ENCODE data around the gene C3orf18.

Gene C3orf18

DNA sequence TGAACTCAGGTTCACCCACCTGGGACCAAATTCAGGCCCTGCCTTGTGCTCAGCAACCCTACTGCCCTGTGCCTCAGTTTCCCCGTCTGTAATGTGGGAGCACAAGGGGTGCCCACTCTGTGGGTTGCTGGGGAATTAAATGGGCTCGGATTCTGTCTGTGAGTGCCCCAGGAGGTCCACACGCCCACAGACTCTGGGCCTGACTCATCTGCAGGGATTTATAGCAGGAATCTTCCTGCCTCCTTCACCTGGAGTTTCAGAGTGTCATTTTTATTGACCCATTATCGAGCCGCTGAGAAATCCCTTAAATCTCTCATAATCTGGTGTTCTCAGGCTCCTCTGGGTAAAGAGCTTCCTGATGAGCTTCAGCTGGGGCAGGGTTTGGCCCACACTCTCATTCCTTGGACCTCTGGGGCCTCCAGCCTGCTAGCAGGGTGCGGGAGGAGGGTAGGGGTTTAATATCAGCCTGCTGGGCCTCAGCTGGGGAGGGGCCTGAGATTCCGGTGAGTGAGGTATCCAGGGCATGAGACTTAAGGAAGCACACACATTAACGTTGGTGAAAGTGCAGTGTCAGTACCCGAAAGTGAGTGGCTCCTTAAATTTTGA, 16.4 kb downstream of the C3orf18 start:
- DNase-seq (ENCODE audit: low read depth) = no peak

DNA sequence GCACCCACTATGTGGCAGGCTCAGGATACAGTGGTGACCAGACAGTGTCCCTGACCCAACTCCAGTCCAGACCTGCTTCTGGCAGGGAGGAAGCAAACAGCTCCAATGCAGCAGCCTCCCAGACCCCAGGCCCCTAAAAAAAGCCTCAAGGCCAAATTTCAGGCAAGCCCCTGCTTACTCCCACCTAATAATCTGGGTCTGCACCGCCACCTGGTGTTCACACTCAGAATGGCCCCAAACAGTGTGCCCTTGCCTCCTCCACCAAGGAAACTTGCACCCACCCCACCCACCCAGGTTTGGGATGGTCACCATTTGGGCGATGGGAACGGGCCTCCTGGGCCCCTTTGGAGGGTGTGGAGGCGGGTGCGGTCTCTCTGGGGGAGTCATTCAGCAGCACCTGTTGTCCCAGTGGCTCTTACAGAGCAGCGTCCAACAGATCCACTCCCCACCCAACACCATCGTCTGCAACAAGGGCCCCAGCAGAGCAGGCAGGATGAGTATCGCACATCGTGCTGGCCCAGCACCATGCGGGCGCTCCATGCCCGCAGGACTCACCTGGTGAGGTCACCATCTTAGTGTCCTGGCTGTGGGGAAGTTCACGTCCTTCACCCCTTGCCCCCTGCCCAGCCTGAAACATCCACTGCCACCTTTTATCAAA, 17.3 kb downstream of the C3orf18 start:
- DNase-seq (ENCODE audit: low read depth) = no peak

DNA sequence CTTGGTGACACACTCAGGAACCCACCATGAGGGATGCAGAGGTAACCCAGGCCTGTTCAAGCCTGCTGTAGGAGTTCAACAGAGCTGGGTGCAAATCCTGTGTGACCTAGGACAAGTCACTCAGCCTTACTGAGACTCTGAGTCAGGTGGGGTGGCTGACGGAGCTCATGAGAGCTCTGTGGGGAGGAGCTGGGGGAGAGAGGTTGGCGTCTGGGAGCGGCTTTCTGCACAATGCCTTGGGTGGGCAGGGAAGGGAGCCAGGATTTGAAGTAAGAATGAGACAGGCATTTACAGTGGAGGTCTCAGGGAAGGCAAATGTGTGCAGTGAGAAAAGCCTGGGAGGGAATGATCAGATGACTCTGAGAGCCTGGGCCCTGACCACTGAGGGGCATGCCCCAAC, 18.3 kb downstream of the C3orf18 start:
- no peak for DNase-seq (ENCODE audit: low read depth)

DNA sequence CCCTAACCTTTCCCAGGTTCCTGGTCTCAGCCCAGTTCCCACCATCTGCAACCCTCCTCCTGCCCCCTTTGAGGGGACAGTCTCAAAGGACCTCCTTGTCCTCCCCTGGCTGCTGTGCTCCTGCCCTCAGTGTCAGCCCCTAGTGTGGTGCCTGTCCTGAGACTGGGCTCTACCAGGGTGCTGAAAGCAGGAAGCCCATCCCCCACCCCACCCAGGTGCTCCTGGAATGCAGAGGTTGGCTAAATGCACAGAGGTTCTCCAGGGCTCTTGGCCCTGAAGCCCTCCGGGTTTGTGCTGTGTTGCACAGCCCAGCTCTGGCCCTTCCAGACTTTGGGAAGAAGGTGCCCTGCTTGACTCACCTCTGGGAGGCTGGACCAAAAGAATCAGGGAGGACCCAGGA, 21.8 kb downstream of the C3orf18 start:
- no peak for DNase-seq (ENCODE audit: low read depth)

DNA sequence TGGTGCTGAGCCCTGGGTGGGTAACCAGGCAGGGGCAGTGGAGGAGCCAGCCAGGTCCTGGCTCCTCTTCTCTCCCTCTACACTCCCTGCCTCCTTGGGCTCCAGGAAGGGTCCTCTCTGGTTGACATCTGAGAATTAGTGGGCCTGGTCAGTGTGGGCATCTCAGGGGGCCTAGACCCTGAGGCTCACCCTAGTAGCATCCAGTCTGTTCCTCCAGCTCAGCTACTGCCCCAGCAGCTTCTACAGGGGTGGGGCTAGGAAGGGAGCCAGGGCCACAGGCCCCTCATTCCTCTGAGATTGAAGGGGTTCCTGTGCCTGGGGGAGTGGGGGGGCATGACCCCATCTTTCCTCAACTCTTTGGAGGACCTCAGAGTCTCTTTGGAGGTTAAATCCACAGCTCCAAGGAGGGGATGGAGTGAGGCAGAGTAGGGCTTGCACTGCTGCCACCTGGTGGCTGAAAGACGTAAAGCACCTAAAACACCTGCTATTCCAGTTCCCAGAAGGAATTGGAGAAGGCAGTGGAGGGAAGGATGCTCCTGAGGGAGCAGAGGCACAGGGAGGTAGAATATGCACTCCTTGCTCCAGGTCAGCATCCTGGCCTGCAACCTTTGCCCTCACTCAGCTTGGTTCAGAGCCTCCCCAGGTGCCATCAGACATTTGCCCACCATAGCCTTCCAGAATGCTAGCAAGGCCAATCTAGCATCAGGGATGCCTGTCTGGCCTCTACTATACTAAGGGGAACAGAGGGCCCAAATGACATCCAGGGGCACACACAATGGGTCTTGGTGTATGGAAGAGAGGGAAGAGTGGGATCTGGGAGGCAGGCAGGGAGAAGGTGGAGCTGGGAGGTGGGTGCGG, 25.1 kb downstream of the C3orf18 start:
- DNase-seq (ENCODE audit: low read depth) = no peak

DNA sequence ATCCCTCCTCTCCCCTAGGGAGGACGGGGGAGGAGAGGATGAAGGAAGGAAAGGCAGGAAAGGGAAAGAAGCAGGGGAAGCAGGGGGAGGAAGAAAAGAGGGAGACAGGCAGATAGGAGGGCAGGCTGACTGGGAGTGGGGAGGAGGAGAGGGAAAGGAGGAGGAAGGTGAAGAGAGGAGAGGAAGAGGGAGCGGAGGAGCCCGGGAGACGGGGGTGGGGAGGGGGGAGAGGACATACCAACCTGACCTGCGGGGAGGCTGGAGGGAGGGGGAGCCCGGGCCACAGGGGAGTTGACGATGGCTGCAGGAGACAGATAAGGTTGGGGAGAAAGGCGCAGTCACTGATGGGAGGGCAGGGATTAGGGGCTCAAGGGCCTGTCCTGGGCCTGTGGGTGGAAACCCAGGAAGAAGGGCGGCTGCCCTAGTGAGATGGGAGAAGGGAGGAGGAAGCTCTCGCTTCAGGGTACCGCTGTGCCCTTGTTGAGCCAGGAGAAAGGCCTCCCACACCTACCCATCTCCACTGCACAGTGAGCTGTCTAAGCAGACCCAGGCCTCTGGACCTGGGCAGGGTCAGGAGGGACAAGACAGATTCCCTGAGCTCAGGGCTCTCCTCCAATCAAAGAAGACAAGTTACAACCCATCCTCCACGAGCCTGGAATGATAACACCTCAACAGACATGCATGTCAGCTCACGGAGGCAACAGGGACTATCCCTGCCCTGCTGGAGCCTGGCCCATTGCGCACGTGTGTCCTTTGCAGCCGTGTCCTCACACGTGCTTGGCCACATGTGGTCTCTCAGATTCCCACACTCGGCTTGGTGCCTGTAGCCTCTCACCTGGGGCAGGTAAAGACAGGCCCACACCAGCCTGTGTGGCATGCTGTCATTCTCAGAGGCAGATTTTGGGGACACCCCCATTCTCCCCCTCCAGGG, 27.9 kb downstream of the C3orf18 start:
- DNase-seq (ENCODE audit: low read depth) = no peak

DNA sequence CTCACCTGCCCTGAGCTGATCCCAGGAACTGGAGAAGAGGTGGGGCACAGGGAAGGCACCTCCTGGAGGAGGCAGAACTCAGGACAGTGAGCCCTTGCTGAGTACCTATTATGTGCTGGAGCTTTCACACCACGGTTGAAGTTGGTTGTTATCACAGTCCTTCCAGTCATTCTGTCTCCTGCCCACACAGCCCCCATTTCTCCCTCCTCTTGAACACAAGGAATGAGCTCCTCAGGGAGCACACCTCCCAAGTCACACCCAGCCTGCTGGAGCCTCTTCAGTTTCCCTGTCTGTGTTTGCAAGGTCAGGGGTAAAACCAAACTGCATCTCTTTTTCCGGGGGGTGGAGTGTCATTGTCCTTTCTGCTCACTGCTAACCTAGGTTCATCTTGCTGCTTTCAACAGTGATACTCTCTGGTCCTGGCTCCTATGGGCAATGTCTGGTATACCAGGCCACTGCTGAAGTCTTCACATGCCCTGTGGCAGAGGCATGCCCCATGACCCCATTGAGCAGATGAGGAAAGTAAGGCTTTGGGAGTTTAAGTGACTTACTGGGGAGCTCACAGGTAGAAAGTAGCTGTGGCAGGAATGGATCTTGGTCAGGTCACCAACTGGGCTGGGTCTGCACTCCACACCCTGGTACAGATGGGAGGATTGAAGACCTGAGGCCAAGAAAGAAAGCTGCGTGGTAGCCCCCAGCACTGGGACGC, 30.0 kb downstream of the C3orf18 start:
- no peak for DNase-seq (ENCODE audit: low read depth)

DNA sequence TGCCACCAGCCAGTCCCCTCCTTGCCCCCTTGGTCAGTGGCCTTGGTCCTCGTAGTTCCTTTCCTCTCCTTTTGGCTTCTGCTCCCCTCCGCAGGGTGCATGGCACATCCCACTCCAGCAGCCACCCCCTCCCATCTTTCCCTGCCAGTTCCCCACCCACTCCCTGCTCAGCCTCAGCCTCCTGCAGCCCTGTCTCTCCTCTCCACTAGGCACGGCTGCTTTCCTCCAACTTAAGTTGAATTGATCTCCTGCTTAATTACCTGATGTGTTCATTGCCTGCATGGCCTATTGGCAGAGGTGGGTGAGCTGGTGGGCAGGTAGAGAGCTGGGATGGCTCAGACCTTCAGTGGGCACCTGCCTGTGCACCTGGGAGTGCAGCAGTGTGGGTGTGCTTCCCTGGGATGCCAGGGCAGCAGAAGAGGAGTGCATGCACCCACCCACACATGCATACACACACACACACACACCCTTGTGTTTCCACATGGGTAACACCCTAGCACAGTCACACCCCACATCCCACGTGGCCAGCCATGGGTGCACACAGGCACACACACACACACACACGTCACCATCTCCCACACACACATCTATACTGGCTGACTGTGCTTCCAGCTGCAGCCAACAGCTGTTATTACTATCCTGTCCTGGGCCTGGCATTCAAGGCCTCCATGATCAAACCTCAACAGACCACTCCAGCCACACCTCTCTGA, 30.9 kb downstream of the C3orf18 start:
- no peak for DNase-seq (ENCODE audit: low read depth)

DNA sequence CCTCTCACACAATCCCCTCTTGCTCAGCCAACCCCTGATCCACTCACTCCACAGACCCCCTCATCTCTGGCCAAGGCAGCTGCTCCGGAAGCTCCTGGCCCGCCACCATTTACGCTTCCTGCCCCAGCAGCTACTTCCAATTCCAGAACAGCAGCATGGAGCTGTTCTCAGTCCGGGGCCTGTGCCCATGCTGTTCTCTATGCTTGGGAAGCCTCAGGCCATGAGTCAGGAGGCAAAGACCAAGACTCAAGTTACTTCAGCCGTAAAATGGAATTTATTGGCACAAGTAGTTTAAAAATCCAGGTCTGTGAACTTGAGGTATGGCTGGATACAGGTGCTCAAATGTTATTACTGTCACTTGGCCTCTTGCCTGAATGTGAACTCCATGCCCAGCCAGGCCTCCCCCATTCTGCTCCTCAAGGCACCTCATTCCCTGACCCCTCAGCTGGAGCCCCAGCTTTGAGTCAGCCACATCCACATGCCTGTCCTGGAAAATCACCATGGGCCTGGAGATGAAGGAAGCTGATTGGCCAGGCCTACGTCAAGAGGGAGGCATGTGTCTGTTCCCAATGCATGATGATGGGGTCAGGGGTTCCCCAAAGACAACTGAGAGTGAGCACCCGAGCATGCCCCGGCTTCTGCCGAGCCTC, 32.7 kb downstream of the C3orf18 start:
- DNase-seq (ENCODE audit: low read depth) = no peak

DNA sequence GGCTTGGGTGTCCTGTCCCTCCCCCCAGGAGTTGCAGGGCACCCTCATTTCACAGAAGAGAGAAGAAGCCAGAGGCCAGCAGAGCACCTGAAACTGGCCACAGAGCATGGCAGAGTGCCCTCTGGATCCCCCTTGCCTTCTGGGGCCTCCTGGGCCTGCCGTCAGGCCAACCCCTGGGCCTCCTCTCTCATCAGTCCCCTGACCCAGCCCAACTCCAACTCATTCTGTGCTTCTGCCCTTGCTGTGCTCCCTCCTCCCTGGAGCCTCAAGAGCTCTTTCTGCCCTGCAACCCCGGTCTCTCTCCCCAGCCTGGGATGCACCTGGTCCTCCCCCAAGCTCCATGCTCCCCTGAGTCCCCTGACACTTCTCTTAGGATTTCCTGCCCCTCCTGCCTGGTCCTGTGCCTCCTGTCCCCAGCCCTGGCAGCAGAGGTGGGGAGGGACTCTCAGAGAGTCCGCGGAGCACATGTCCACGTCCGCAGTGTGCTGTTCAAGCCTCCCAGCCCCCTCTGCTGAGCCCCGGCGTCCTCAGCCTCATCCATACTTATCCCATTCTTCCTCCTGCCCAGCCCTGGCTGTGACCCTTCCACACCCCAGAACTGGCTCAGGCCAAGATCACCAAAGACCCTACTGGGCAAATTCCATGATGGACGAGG, 33.6 kb downstream of the C3orf18 start:
- no peak for DNase-seq (ENCODE audit: low read depth)

DNA sequence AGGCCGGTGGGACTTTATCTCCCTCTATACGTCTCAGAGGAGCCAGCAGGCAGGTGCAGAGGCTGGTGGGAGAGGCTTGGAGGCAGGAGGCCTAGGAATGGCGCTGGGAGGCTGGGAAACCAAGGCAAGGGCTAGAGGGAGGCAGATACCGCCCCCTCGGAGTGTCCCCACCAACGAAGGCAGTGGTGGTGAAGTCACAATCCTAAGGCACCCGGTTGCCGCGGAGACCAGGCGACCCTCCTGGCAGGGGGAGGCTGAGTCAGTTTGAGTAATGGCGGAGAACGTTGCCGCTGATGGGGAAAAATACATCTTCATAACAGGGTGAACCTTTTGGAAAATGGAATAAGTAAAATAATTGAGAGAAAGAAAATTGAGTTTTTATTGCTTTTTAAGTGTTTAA, 34.2 kb downstream of the C3orf18 start:
- DNase-seq (ENCODE audit: low read depth) = no peak

DNA sequence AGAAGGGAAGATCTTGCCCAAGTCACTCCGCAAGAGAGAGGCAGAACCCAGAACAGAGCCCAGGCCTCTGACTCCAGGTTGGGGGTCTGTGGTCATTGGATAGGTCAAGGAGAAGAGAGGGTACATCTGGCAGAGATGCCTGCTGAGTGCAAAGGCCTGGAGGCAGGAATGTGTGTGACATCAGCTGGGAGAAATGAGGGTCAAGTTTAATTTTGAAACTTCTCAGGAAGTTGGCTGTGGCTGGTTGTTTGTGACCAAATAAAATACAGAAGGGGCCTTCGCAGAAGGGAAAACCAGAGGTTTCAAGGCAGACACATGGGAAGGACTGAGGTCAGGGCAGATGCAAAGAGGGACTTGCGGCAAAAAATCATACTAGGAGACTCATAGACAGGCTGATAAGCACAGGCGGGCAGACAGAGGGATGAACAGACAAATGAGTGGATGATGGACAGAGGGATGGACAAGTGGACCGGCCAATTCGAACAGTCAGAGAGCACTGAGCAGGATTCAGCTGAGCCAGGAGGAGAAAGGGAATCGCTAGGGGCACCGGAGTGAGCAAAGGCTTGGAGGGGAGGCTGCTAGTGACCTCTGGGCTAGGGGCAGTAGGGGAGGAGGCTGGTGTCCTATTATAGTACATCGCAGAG, 35.4 kb downstream of the C3orf18 start:
- no peak for DNase-seq (ENCODE audit: low read depth)

DNA sequence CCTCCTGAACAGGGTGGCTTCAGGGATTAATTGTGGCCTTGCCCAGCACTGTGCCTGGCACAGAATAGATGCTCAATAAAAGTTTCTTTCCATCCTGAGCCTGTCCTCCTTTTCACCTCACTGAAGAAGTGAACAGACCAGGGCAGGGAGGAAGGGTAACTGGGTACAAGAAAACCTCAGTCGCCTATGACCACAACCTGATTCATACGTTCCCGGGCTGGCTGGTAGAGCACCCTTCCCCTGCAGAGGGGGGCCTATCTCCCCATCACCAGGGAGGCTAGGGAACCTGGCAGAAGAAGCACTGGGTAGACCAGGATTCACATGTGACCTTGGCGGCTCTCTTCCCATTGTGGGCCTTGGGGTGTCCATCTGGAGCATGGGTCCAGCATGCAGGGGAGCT, 36.3 kb downstream of the C3orf18 start:
- no peak for DNase-seq (ENCODE audit: low read depth)

DNA sequence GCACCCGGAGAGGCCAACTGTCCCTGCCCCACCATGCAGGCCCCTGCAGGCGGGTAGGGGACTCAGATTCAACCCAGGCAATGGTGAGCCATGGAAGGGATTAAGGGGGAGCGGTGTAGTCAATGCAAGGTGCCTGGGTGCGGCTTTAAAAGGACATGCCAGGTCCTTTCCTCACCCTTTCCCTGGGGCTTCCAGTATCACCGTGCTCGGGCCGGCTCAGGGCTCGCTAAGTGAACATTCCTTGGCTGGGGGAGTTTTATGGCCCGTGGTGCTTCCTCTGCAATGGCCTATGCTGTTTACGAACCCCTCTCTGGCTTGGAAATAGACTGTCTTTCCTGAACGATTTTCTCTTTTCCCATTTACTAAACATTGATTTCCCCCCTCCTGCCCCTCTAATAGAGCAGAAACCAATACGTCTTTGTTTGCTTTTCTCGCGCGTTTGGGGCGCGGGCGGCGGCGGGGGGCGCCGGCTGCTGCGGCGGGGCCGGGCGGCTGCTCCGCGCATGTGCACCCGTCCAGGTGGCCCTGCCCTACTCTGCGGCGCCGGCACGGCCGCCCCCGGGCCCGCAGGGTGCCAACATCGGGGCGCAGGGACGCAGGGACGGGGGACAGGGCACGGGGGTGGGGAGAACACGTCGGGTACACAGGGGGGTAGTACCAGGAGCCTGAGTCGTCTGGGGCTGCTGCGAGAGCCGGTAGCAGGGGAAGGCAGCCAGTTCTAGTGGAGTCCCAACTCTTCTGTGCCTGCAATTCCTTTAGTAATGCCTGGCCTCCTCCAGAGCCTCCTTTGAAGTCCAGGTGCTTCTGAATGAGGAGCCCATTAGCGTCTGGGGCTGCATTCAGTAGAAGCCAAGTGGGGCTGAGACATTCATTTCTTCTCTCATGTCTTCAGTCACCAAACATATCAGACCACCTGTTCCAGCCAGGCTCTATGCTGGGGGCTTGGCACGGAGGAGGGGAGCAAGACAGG, 37.3 kb downstream of the C3orf18 start:
- DNase-seq (ENCODE audit: low read depth) = no peak

DNA sequence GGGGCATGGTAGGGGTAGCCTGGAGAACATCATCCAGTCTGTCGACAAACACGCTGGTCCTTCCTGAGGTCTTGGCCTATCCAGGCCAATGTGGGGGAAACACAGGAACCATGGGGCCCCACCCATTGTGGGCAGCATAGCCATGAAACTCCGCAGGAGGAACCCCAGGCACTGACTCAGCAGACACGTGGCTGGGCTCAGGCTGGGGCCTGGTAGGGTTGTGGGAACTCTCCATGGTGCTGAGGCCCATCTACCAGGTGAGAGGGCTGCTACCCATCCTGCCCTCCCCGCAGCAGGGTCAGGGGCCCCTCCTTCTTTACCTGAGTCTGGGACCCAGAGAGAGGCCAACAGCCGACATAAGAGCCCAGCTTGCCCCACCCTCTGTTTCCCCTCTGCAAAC, 41.6 kb downstream of the C3orf18 start:
- no peak for DNase-seq (ENCODE audit: low read depth)

DNA sequence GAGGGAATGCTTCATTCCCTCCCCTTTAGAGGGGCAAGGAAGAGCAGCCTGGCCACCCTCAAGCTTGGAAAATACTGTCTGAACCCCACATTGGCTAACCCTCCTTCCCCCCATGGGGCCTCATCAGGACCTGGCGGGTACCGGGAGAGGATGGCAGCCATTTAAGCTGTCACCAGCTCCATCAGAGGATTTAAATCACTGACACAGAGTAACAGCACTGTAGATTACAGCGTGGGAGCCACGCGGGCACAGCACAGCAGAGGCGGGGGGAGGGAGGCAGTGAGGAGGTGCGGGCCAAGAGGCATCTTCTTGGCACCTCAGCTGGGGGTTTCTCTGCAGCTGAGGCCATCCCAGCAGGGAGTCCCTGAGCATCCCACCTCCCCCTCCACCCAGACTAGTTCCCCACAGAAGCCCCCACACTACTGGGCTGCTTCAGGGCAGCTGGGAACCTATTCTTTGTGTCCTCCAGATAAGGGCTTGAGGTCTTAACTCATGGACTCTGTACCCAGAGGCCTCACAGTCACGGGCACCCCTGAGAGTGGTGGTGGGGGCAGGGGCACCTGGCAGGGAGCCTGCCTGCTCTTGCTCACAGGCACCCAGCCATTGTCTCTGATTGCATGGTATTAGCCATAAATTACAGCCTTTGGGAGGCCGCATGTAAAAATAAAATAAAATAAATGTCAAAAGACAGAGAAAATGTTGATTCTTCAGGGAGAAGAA, 42.2 kb downstream of the C3orf18 start:
- DNase-seq (ENCODE audit: low read depth) = no peak

DNA sequence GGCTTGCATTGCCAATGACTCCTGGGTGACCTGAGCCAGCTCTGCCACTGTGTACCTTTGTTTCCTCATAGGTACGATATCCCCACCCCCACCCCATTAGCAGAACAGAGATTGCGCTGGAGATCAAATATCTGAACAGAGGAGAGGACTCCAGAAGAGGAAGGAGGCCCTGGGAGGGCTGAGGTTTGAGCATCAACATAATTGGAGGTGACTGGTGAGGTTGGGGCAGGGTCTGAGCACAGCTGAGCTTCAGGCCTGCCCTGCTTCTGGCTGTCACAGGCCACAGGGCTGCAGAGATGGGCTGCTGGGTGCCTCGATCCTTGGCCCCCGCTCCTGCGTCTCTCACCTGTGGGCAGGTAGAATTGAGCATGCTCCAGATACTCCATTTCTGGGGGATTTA, 42.8 kb downstream of the C3orf18 start:
- DNase-seq (ENCODE audit: low read depth) = no peak
